GM12878 (cell line): ENCODE measurements around the gene C9. TPM values are rescaled to one million over a fixed set of nuclear protein-coding genes. Genes with fewer than 3 reads are reported as not detected.
"Not testable (repeated sequence)": the region's sequence is repeated elsewhere in the genome, so short reads cannot be mapped to it uniquely, and the experiment has no call there.

Source experiments
- ATAC-seq: fragments of 200-7000 bp; cut with Tn5 transposase; 3 replicates; pipeline ENCODE4 v1.9.1; 2020; ENCODE audit warnings: mild to moderate bottlenecking, moderate library complexity
- BruUV-seq: library from RNA; stranded (reverse); fragments of 400-500 nt; replicated peaks from 2 replicates; lab custom pipeline; 2021; lab: Mats Ljungman, UMichigan
- CTCF ChIA-PET: fragments of 300-600 bp; sonication (Branson Sonifier 250); formaldehyde crosslinking; extraction: SDS; loops from one replicate; lab custom pipeline; 2021; ENCODE audit warnings: inconsistent platforms; lab: Yijun Ruan, JAX
- POLR2A ChIA-PET: fragments of 350-600 bp; formaldehyde crosslinking; extraction: SDS; loops from one replicate; lab custom pipeline; 2021; ENCODE audit warnings: inconsistent platforms; lab: Charles Lee
- RAD21 ChIA-PET: fragments of 300-600 bp; sonication (Branson Sonifier 250); formaldehyde crosslinking; loops from one replicate; lab custom pipeline; 2023; ENCODE audit warnings: antibody characterized with exemption; ENCODE audit not compliant: unreplicated experiment; lab: Charles Lee
- SMC1A ChIA-PET: fragments of 300-600 bp; sonication (Branson Sonifier 250); formaldehyde crosslinking; loops from one replicate; lab custom pipeline; 2023; ENCODE audit not compliant: unreplicated experiment, uncharacterized antibody; lab: Charles Lee
- DNase-seq: peaks from one replicate; pipeline ENCODE4 v3.0.0-alpha.2; 2011; ENCODE audit warnings: low read depth, low spot score
- FAIRE-seq: peaks from 3 replicates; lab custom pipeline; 2011; peaks lifted over from hg19 to GRCh38; lab: Jason Lieb, UNC
- H2AFZ ChIP-seq: 2 replicates; pipeline ENCODE4 v1.6.0; 2011; ENCODE audit warnings: low read depth, low read length, control low read depth; ENCODE audit not compliant: control insufficient read depth
- H3K27ac ChIP-seq: 2 replicates; pipeline ENCODE4 v1.5.1; 2011; ENCODE audit warnings: control low read depth; ENCODE audit not compliant: control insufficient read depth, insufficient read depth
- H3K27me3 ChIP-seq, 2 experiments: replicated peaks in 1 of 2; 2 replicates each; pipeline versions ENCODE4 v1.6.0 to v1.6.1; 2011; ENCODE audit warnings: low read length in 1 of 2; ENCODE audit not compliant: control insufficient read depth in 2 of 2, insufficient read depth in 2 of 2
- H3K36me3 ChIP-seq, 2 experiments: 2 replicates each; pipeline ENCODE4 v1.5.1; 2011; ENCODE audit warnings: low read length in 1 of 2; ENCODE audit not compliant: control insufficient read depth in 2 of 2, insufficient read depth in 2 of 2
- H3K4me1 ChIP-seq: 2 replicates; pipeline ENCODE4 v1.6.1; 2011; ENCODE audit warnings: mild to moderate bottlenecking, low read length, moderate library complexity, mixed read lengths; ENCODE audit not compliant: control insufficient read depth, insufficient read depth
- H3K4me2 ChIP-seq: 2 replicates; pipeline ENCODE4 v1.6.0; 2011; ENCODE audit warnings: control low read depth; ENCODE audit not compliant: control insufficient read depth, insufficient read depth
- H3K4me3 ChIP-seq: fragments of 200-600 bp; sonication (generic); 2 replicates; pipeline ENCODE4 v1.5.1; 2016
- H3K79me2 ChIP-seq: 2 replicates; pipeline ENCODE4 v1.6.0; 2011; ENCODE audit warnings: low read length; ENCODE audit not compliant: control insufficient read depth, insufficient read depth
- H3K9ac ChIP-seq: 2 replicates; pipeline ENCODE4 v1.8.0; 2011; ENCODE audit warnings: low read length, control low read depth, mixed read lengths; ENCODE audit not compliant: control insufficient read depth, insufficient read depth
- H3K9me3 ChIP-seq: replicated peaks from 3 replicates; pipeline ENCODE4 v1.5.1; 2011; ENCODE audit warnings: mild to moderate bottlenecking, low read length; ENCODE audit not compliant: control insufficient read depth, insufficient read depth
- H4K20me1 ChIP-seq: 2 replicates; pipeline ENCODE4 v1.6.0; 2011; ENCODE audit not compliant: control insufficient read depth, insufficient read depth
- WGBS: methylation state at CpG from one replicate; pipeline ENCODE4 v1.1.6; 2016; ENCODE audit warnings: low lambda C conversion rate; ENCODE audit not compliant: insufficient replicate concordance, insufficient coverage; ENCODE audit errors: missing lambda C conversion rate; 5-methylcytosine and 5-hydroxymethylcytosine counted together
- in situ Hi-C: fragments of 300-500 bp; cut with MboI; formaldehyde crosslinking; loops from 9 replicates; pipeline ENCODE4 v1.14.3; 2018; ENCODE audit warnings: mixed read lengths
- intact Hi-C: fragments of 100-400 bp; cut with micrococcal nuclease; formaldehyde crosslinking; loops from one replicate; pipeline ENCODE4 v1.14.2; 2022; ENCODE audit not compliant: unreplicated experiment
- polyA plus RNA-seq, 11 experiments: library from polyadenylated mRNA; depleted of rRNA in 4 of 11; unstranded in 6 of 11; stranded (reverse) in 5 of 11; fragments of >200 nt; fragmentation: Nextera tagmentation in 4 of 11; fragmentation: Illumina TruSeq in 1 of 11; extraction: Ambion mirVana in 4 of 11; extraction: Trizol in 1 of 11; gene quantifications; 1 replicate in 1 of 11; 2 replicates in 10 of 11; pipeline versions ENCODE4 v1.2.1 to v1.2.3, GENCODE V29; 2011 to 2016; ENCODE audit warnings: inconsistent platforms in 2 of 11, missing spikeins in 2 of 11, low read depth in 1 of 11
- total RNA-seq, 4 experiments: library from RNA; depleted of rRNA in 3 of 4; stranded (reverse); fragments of >200 nt in 3 of 4; fragmentation: Illumina TruSeq in 1 of 4; extraction: Trizol in 1 of 4; gene quantifications; 2 replicates each; pipeline versions ENCODE4 v1.2.1 to v1.2.3, GENCODE V29; 2013 to 2021

Gene C9
- total and polyA plus RNA-seq, 10 of the 15 experiments (the other 5 are each of a cell fraction or from before 2014, with no cell fraction given): 0.54 TPM; not detected in 9

DNA sequence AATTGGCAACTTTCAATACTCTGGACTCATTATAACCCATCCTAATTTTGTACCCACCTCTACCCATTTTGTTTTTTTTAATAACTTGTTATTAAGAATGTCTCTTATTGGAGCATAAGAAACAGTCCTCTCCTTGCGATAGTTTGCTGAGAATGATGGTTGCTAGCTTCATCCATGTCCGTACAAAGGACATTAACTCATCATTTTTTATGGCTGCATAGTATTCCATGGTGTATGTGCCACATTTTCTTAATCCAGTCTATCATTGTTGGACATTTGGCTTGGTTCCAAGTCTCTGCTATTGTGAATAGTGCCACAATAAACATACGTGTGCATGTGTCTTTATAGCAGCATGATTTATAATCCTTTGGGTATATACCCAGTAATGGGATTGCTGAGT, 39.5 kb upstream of the C9 start:
- H3K4me2 ChIP-seq, H3K9me3 ChIP-seq, H4K20me1 ChIP-seq, intact Hi-C loops, H3K4me3 ChIP-seq, SMC1A ChIA-PET, ATAC-seq, H3K79me2 ChIP-seq, DNase-seq, POLR2A ChIA-PET, in situ Hi-C loops, H3K27me3 ChIP-seq, H3K9ac ChIP-seq, H3K36me3 ChIP-seq, H3K27ac ChIP-seq, FAIRE-seq, H2AFZ ChIP-seq, H3K4me1 ChIP-seq, BruUV-seq: not testable (repeated sequence)
- 38% methylated on average over 3 of the region's 3 CpGs for WGBS
- CTCF ChIA-PET: interaction anchor here (0.7 kb wide), 1 partner anchor 327 kb away, joined by 3 read pairs; no protein-coding TSS in a partner anchor
- RAD21 ChIA-PET: interaction anchor here (0.6 kb wide), 1 partner anchor 480 kb away, joined by 3 read pairs; no protein-coding TSS in a partner anchor

DNA sequence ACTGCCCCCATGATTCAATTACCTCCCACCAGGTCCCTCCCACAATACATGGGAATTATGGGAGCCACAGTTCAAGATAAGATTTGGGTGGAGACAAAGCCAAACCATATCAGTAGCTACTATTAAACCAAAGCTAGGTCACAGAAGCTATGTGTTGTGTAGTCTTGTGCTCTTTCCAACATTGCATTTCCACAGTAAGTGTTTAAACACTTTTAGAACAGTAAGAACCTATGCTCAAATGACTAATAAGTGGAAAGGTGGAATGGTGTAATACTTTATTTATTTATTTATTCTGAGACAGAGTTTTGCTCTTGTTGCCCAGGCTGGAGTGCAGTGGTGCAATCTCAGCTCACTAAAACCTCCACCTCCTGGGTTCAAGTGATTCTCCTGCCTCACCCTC, 37.8 kb upstream of the C9 start:
- BruUV-seq, H3K9me3 ChIP-seq, H2AFZ ChIP-seq, H3K36me3 ChIP-seq, FAIRE-seq, H3K4me1 ChIP-seq, H3K79me2 ChIP-seq, DNase-seq, intact Hi-C loops, H3K27ac ChIP-seq, H3K9ac ChIP-seq, RAD21 ChIA-PET, H3K4me3 ChIP-seq, H3K27me3 ChIP-seq, H3K4me2 ChIP-seq, H4K20me1 ChIP-seq, ATAC-seq, POLR2A ChIA-PET, in situ Hi-C loops: not testable (repeated sequence)
- SMC1A ChIA-PET: interaction anchor here (1.4 kb wide), 1 partner anchor 26 kb away, joined by 4 read pairs; no protein-coding TSS in a partner anchor
- CTCF ChIA-PET: interaction anchor here (0.8 to 1.3 kb wide), 2 partner anchors 8 to 22 kb away, joined by 3 read pairs; no protein-coding TSS in a partner anchor
